ENCODE measurements around the gene SMPX. TPM values are rescaled to one million over a fixed set of nuclear protein-coding genes. Genes with fewer than 3 reads are reported as not detected.

The SMPX gene
- total RNA-seq, 2 experiments from 2014 or later: not detected

- intact Hi-C loops (cut with micrococcal nuclease; ENCODE audit: unreplicated experiment): no loop called here
- Histone ChIP-seq H3K9me2 (ENCODE audit: insufficient read depth, low read length) (no peaks in the 10 kb centered on the region), H3K27ac (ENCODE audit: low read depth, low read length, poor library complexity, severe bottlenecking) (no peak overlapping the region), H3K36me3 (ENCODE audit: insufficient read depth, low read length) (no peaks in the 10 kb centered on the region), H2AFZ (ENCODE audit: low read length) (no peak overlapping the region), H3K9me3 (ENCODE audit: low read length) (no peaks in the 10 kb centered on the region), H4K20me1 (ENCODE audit: insufficient read depth, low read length) (no peaks in the 10 kb centered on the region), H3K4me2 (ENCODE audit: low read length) (no peak overlapping the region), H3K4me3 (ENCODE audit: low read depth, low read length, poor library complexity, severe bottlenecking) (no peak overlapping the region), H3K4me1 (ENCODE audit: insufficient read depth, low read length, poor library complexity, severe bottlenecking) (no peaks in the 10 kb centered on the region), H3K79me2 (ENCODE audit: insufficient read depth, low read depth, low read length) (no peaks in the 10 kb centered on the region)
- ChIA-PET CTCF (ENCODE audit: unreplicated experiment) (no interaction called here), POLR2A (no interaction called here)
- no peak for DNase-seq (ENCODE audit: low spot score)
- no TSS peak for BruUV-seq (replicated peaks)
- TF ChIP-seq EZH2phosphoT487 (IDR thresholded peaks at IDR 0.05; ENCODE audit: borderline replicate concordance, low read depth, low read length): no peak
- TF ChIP-seq CTCF (conservative IDR thresholded peaks at IDR 0.05; ENCODE audit: low read length): no peak
Measured at GRCh38 chrX:21656587-21657317, 101.2 kb downstream of the SMPX start.

Other genes with a start within 250 kb of the SMPX start
- not detected in 2 replicates for gene KLHL34, start 99.8 kb downstream of the SMPX start, total RNA-seq (2014; rRNA removed; shearing (Covaris generic))
- gene KLHL34, start 99.8 kb downstream of the SMPX start, total RNA-seq (2022): not detected in 2 replicates
- 3.1 and 4.7 TPM in 2 replicates for gene MBTPS2, start 81.5 kb upstream of the SMPX start, total RNA-seq (2014; rRNA removed; shearing (Covaris generic))
- 14.9 and 15.8 TPM in 2 replicates for gene MBTPS2, start 81.5 kb upstream of the SMPX start, total RNA-seq (2022)
- gene YY2, start 97.9 kb upstream of the SMPX start, total RNA-seq (2014; rRNA removed; shearing (Covaris generic)): 0.82 and 2.4 TPM in 2 replicates
- gene YY2, start 97.9 kb upstream of the SMPX start, total RNA-seq (2022): 2.2 and 3.7 TPM in 2 replicates
- gene SMS, start 182.6 kb upstream of the SMPX start, total RNA-seq (2014; rRNA removed; shearing (Covaris generic)): 59.6 and 64.9 TPM in 2 replicates
- gene SMS, start 182.6 kb upstream of the SMPX start, total RNA-seq (2022): 86.3 and 88.3 TPM in 2 replicates